Measurements from ENCODE around the gene CPA2. TPM values are rescaled to one million over a fixed set of nuclear protein-coding genes. Genes with fewer than 3 reads are reported as not detected.

The CPA2 gene
- polyA plus RNA-seq, 3 donors: 0.21 to 0.58 (median 0.33) TPM

GRCh38 chr7:130279906-130280305 is 13.2 kb downstream of the CPA2 start:
- no peak for DNase-seq

- no peak for DNase-seq
Observed at GRCh38 chr7:130281260-130281659, 14.6 kb downstream of the CPA2 start.

- no peak for DNase-seq
Observed at GRCh38 chr7:130286881-130287280, 20.2 kb downstream of the CPA2 start.

- DNase-seq: no peak
Observed at GRCh38 chr7:130288168-130288567, 21.5 kb downstream of the CPA2 start.

- no peak for DNase-seq
Observed at GRCh38 chr7:130288829-130289228, 22.2 kb downstream of the CPA2 start.

GRCh38 chr7:130289478-130289877 is 22.8 kb downstream of the CPA2 start:
- DNase-seq: no peak

GRCh38 chr7:130290745-130291144 is 24.1 kb downstream of the CPA2 start:
- no peak for DNase-seq

GRCh38 chr7:130292682-130293257 is 26.1 kb downstream of the CPA2 start, which contains the start of gene CPA4:
Gene CPA4, plus strand, starts transcription at chr7:130293161. Its CDS starts 20 bp downstream, at chr7:130293181.
- DNase-seq: no peak

- DNase-seq: no peak
Observed at GRCh38 chr7:130293521-130293920, 26.9 kb downstream of the CPA2 start.

GRCh38 chr7:130294314-130294713 is 27.7 kb downstream of the CPA2 start:
- DNase-seq: no peak

GRCh38 chr7:130296221-130296951 is 29.7 kb downstream of the CPA2 start:
- DNase-seq: no peak

GRCh38 chr7:130297628-130298543 is 31.2 kb downstream of the CPA2 start:
- peak; percentile 45 for DNase-seq

- DNase-seq: no peak
Observed at GRCh38 chr7:130298544-130299326, 32.1 kb downstream of the CPA2 start.

GRCh38 chr7:130299866-130300265 is 33.2 kb downstream of the CPA2 start:
- no peak for DNase-seq

GRCh38 chr7:130301501-130302020 is 34.9 kb downstream of the CPA2 start:
- DNase-seq: peak; percentile 39

- no peak for DNase-seq
Observed at GRCh38 chr7:130302649-130303048, 36.0 kb downstream of the CPA2 start.

GRCh38 chr7:130303127-130303526 is 36.5 kb downstream of the CPA2 start:
- DNase-seq: no peak

GRCh38 chr7:130303551-130303950 is 36.9 kb downstream of the CPA2 start:
- DNase-seq: no peak

GRCh38 chr7:130303982-130304381 is 37.3 kb downstream of the CPA2 start:
- no peak for DNase-seq

GRCh38 chr7:130304878-130305277 is 38.2 kb downstream of the CPA2 start:
- DNase-seq: no peak

GRCh38 chr7:130305433-130306042 is 38.9 kb downstream of the CPA2 start:
- no peak for DNase-seq
